Ovary (tissue), 9 donors: Measurements from ENCODE around the gene TUB. TPM values are rescaled to one million over a fixed set of nuclear protein-coding genes. Genes with fewer than 3 reads are reported as not detected.

Source experiments
- DNase-seq, 5 donors: peaks; one replicate each; pipeline ENCODE4 v3.0.0-alpha.2; 2019 to 2020
- H3K27ac ChIP-seq, 2 donors: fragments of 200-600 bp; one replicate each; pipeline versions ENCODE4 v1.5.1 to v1.8.0; 2019 to 2022
- H3K27me3 ChIP-seq: fragments of 200-600 bp; one replicate; pipeline ENCODE4 v1.8.0; 2022
- H3K36me3 ChIP-seq: fragments of 200-600 bp; sonication (generic); one replicate; pipeline ENCODE4 v1.5.1; 2019
- H3K4me1 ChIP-seq: one replicate; pipeline ENCODE4 v1.8.1; 2013; ENCODE audit warnings: mild to moderate bottlenecking, moderate library complexity; ENCODE audit not compliant: insufficient read depth
- H3K4me3 ChIP-seq: fragments of 200-600 bp; sonication (generic); one replicate; pipeline ENCODE4 v1.5.1; 2017
- H3K9me3 ChIP-seq, 2 donors: fragments of 200-600 bp in 1 of 2; sonication (generic) in 1 of 2; one replicate each; pipeline versions ENCODE4 v1.5.1 to v1.8.1; 2013 to 2019; ENCODE audit warnings: mild to moderate bottlenecking in 1 of 2, moderate library complexity in 1 of 2
- CTCF ChIP-seq, 3 donors: fragments of 450-650 bp in 2 of 3; fragments of 200-600 bp in 1 of 3; IDR thresholded peaks; one replicate each; pipeline versions ENCODE4 v1.5.1 to v1.8.0; 2016 to 2022; ENCODE audit warnings: antibody characterized with exemption in 3 of 3, mild to moderate bottlenecking in 1 of 3
- EP300 ChIP-seq: sonication (generic); formaldehyde crosslinking; IDR thresholded peaks from one replicate; pipeline ENCODE4 v1.6.1; 2017; ENCODE audit warnings: antibody characterized with exemption
- POLR2A ChIP-seq: fragments of 450-650 bp; IDR thresholded peaks from one replicate; pipeline ENCODE4 v1.6.1; 2017; ENCODE audit warnings: antibody characterized with exemption, mild to moderate bottlenecking, moderate library complexity
- WGBS, 3 donors: extraction: QIAGEN DNeasy Blood & Tissue Kit in 1 of 3; methylation state at CpG; one replicate each; pipeline versions ENCODE4 v1.1.5 to v1.1.7; 2013 to 2017; 5-methylcytosine and 5-hydroxymethylcytosine counted together
- intact Hi-C, 4 donors: fragments of 100-400 bp; cut with DNase I; formaldehyde crosslinking; loops; one replicate each; pipeline versions ENCODE4 v1.11.0 to v1.15.1; 2022 to 2023
- polyA plus RNA-seq, 2 donors: library from polyadenylated mRNA; stranded (reverse); fragments of 200-250 nt in 1 of 2; fragments of 350-450 nt in 1 of 2; fragmentation: Illumina TruSeq in 1 of 2; extraction: RNeasy Lipid Tissue Mini Kit (QIAGEN cat#74804) in 1 of 2; gene quantifications; one replicate each; pipeline ENCODE4 v1.2.3, GENCODE V29; 2013 to 2014
- total RNA-seq, 7 donors: library from RNA; depleted of rRNA in 2 of 7; stranded (reverse); fragments of >200 nt in 2 of 7; fragmentation: NEBNext Ultra II Directional in 3 of 7; extraction: Animal tissue kit (Norgen Biotek cat#: 25700) in 3 of 7; gene quantifications; one replicate each; pipeline versions ENCODE4 v1.1.0 to v1.2.4, GENCODE V29; 2016 to 2023
- donor health status: DM: no; HTN: no; CAD: no; lungs with moderate emphysema.
- donor health status: DM: no; HTN: no; CAD: no.
- donor health status: Bipolar disorder and iron deficiency.
- donor health status: DM: yes; HTN: yes; CAD: no.
- donor health status: DM: no; HTN: no; CAD: no.
- donor health status: DM: yes; HTN: yes; CAD: no.

The TUB gene
- total and polyA plus RNA-seq, 9 donors: 7.2 to 33.4 (median 22.3) TPM

GRCh38 chr11:8085011-8085645 is 4.1 kb downstream of the TUB start:
- no peaks in the 10 kb centered on the region for H3K27me3 ChIP-seq
- no peak overlapping the region for H3K4me3 ChIP-seq
- peaks cover 7% of the 10 kb centered on the region for H3K4me1 ChIP-seq
- DNase-seq: no peak
- no peaks in the 10 kb centered on the region for H3K36me3 ChIP-seq
- no peaks in the 10 kb centered on the region for H3K9me3 ChIP-seq
- TF ChIP-seq EP300: no peak
- TF ChIP-seq CTCF (IDR thresholded peaks at IDR 0.05): no peak
- TF ChIP-seq POLR2A: no peak
- intact Hi-C loops: no loop called here
- 67 to 71% (median 68%) methylated on average over 11 of the region's 11 CpGs for WGBS, 3 donors
- H3K27ac ChIP-seq: no peak overlapping the region

- Histone ChIP-seq H3K27me3 (no peaks in the 10 kb centered on the region), H3K4me3 (no peak overlapping the region), H3K9me3 (no peaks in the 10 kb centered on the region), H3K4me1 (peaks cover 7% of the 10 kb centered on the region), H3K36me3 (no peaks in the 10 kb centered on the region), H3K27ac (no peak overlapping the region)
- WGBS, 3 donors: 51 to 55% (median 52%) methylated on average over 8 of the region's 8 CpGs
- intact Hi-C loops: no loop called here
- peak in 1 of 5 donors; percentile 50 for DNase-seq
- TF ChIP-seq CTCF (IDR thresholded peaks at IDR 0.05) (no peak), POLR2A (no peak), EP300 (no peak)
Measured at GRCh38 chr11:8086001-8086479, 5.0 kb downstream of the TUB start.

- Histone ChIP-seq H3K27ac (no peak overlapping the region), H3K36me3 (no peaks in the 10 kb centered on the region), H3K4me3 (no peak overlapping the region), H3K4me1 (peaks cover 7% of the 10 kb centered on the region), H3K27me3 (no peaks in the 10 kb centered on the region), H3K9me3 (no peaks in the 10 kb centered on the region)
- peak in 1 of 5 donors; percentile 5 for DNase-seq
- TF ChIP-seq POLR2A: no peak
- no peak for TF ChIP-seq EP300
- no peak for TF ChIP-seq CTCF (IDR thresholded peaks at IDR 0.05)
- intact Hi-C loops: no loop called here
- WGBS, 3 donors: 88 to 93% (median 92%) methylated on average over 7 of the region's 7 CpGs
Measured at GRCh38 chr11:8086571-8086970, 5.6 kb downstream of the TUB start.

DNA sequence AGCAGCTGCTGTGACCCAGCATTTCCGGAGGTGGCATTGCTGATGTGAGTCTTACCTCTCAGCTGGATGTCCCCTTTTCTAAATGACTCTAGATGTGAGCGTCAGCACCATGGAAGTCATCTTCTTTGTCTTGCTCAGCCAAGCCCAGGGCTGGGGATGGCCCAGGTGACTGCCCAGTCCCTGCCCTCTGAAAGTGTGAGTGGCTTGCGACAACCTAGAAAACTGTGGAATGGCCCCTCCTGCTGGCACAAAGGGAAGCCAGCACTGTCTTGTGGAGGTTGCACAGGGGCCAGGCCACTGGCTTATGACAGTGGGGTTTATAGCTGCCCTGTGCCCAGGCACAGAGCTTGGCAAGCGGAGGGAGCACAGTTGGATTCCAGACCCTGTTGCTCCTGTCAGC is 6.2 kb downstream of the TUB start:
- peaks cover 5% of the 10 kb centered on the region for H3K4me1 ChIP-seq
- TF ChIP-seq EP300: no peak
- TF ChIP-seq CTCF (IDR thresholded peaks at IDR 0.05): no peak
- no peak for TF ChIP-seq POLR2A
- 92 to 94% (median 93%) methylated on average over 4 of the region's 4 CpGs for WGBS, 3 donors
- intact Hi-C loops: no loop called here
- no peak overlapping the region for H3K4me3 ChIP-seq
- no peak for DNase-seq
- no peaks in the 10 kb centered on the region for H3K9me3 ChIP-seq
- no peaks in the 10 kb centered on the region for H3K36me3 ChIP-seq
- no peaks in the 10 kb centered on the region for H3K27me3 ChIP-seq
- H3K27ac ChIP-seq: no peak overlapping the region
